LNCaP clone FGC (cell line): ENCODE results near the gene NCBP3.

Experiments used
- DNase-seq: peaks from one replicate; pipeline ENCODE4 v3.0.0-alpha.2; 2011; ENCODE audit warnings: low read depth
- H3K4me3 ChIP-seq: 2 replicates; pipeline ENCODE4 v1.5.1; 2011; ENCODE audit warnings: mild to moderate bottlenecking, low read depth, low read length, control low read depth
- TF ChIP-seq, protein P1 (sequence below): IDR thresholded peaks from 2 replicates; pipeline ENCODE4 v1.5.1; 2012; ENCODE audit warnings: mild to moderate bottlenecking; ENCODE audit not compliant: control insufficient read depth, insufficient read depth; ENCODE audit errors: extremely low read depth

Gene NCBP3

DNA sequence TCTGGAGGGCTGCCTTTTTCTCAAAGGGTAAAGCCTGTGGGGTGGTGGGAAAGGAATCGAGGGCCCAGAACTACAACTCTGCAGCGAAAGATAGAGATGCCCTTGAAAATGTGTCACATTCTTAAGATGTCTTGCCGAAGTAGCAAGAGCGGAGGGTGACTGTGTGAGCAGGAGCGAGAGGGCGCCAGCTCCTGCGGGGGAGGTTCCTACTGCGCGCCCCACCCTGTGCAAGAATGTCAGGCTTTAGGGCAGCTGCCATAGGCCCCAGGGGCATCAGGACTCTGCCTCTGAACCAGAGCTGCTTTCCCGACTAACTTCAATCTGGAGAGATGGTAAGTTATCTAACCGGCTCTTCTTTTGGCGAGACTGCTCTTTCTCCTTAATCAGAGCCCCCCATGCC is 33.3 kb downstream of the NCBP3 start:
- DNase-seq: no peak
- TF ChIP-seq, protein P1, sequence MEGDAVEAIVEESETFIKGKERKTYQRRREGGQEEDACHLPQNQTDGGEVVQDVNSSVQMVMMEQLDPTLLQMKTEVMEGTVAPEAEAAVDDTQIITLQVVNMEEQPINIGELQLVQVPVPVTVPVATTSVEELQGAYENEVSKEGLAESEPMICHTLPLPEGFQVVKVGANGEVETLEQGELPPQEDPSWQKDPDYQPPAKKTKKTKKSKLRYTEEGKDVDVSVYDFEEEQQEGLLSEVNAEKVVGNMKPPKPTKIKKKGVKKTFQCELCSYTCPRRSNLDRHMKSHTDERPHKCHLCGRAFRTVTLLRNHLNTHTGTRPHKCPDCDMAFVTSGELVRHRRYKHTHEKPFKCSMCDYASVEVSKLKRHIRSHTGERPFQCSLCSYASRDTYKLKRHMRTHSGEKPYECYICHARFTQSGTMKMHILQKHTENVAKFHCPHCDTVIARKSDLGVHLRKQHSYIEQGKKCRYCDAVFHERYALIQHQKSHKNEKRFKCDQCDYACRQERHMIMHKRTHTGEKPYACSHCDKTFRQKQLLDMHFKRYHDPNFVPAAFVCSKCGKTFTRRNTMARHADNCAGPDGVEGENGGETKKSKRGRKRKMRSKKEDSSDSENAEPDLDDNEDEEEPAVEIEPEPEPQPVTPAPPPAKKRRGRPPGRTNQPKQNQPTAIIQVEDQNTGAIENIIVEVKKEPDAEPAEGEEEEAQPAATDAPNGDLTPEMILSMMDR: no peak
- H3K4me3 ChIP-seq: no peak overlapping the region

DNA sequence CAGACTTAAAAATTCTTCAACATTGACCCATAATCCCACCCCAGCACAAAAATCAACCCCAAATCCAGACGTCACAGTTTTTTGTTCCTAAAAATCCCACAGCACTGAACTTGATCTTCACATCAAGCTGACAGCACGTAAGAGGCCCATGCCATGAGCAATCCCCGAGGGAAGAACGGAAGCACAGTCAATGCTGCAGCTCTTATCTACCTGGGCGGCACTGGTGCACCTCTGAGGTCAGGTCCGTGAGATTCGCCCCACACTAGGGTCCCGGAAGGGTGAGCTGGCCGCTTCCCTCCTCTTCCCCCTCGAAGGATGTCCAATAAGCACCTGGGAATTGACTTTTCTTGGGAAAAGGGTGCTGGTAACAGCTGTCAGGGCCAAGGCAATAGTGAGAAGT is 33.8 kb downstream of the NCBP3 start:
- TF ChIP-seq, protein P1: no peak
- DNase-seq: no peak
- no peak overlapping the region for H3K4me3 ChIP-seq

DNA sequence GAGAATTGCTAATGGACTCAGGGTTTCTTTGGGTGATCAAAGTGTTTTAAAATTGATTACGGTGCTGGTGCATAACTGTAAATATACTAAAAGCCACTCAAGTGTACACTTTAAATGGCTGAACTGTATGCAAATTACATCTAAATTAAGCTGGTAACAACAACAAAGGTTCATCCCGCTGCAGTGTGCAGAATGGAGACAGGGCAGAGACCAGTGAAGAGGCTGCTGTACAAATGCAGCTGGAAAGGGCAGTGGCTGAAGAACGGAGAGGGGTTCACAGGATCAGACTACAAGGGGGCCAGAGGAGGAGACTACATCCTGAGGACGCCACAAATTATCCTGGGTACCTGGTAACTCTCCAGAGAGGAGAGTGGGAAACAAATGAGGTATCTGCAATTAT is 36.0 kb downstream of the NCBP3 start:
- no peak overlapping the region for H3K4me3 ChIP-seq
- TF ChIP-seq, protein P1: no peak
- DNase-seq: no peak

DNA sequence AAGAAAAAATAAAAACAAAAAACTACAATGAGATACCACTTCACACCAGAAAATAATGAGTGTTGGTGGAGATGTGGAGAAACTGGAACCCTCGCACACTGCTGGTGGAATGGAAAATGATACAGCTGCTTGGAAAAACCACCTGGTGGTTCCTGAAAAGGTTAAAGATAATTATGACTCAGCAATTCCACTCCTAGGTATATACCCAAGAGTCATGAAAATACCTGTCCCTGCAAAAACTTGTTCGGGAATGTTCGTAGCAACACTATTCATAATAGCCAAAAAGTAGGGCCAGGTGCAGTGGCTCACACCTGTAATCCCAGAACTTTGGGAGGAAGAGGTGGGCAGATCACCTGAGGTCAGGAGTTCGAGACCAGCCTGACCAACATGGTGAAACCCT is 36.9 kb downstream of the NCBP3 start:
- TF ChIP-seq, protein P1: no peak
- no peak for DNase-seq
- H3K4me3 ChIP-seq: no peak overlapping the region

DNA sequence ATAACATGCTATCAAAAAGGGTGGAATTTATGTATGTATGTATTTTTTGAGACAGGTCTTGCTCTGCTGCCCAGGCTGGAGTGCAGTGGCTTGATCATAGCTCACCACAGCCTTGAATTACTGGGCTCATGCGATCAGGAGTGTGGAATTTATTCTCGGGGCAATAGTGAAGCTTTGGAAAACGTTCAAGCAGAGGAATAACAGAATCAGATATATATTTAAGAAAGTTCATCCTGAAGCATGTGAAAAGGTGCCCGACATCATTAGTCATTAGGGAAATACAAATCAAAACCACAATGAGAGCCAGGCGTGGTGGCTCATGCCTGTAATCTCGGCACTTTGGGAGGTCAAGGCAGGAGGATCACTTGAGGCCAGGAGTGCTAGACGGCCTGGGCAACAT is 37.3 kb downstream of the NCBP3 start:
- TF ChIP-seq, protein P1: no peak
- no peak for DNase-seq
- no peak overlapping the region for H3K4me3 ChIP-seq

DNA sequence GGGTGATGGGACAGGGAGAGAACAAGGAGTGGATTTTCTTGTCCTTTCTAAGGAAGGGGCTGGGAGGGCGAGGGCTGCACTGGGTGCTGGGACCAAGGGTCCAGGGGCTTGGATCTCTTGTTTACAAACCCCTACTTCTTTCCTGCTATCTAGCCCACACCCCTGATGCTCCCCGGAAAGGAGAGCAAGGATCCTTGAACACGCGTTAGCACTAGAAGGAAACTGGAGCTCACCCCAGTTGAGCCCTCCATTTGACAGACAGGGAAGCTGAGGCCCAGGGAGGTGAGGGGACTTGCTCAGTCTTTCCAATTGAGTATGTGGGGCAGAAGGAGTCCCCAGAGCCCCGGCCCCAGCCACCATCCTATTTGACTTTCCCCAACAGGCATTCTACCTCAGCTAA is 40.5 kb downstream of the NCBP3 start:
- no peak overlapping the region for H3K4me3 ChIP-seq
- TF ChIP-seq, protein P1: no peak

DNA sequence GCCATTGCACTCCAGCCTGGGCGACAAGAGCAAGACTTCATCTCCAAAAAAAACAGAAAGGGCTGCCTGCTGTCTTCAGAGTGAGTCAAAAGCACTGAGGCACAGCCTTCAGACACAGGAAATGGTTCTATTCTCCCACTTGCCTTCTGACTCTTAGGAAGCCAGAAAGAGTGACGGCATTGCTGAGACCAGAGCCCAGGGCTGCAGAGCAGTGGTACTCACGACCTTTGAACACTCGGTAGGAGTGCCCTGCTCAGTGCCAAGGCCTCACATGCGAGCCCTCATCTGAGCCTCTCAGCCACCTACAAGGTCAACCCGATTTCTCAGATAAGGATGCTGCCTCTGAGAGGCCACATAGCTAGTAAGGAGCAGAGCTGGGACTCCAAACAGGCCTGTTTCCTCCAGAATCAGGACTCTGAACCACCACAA is 41.5 kb downstream of the NCBP3 start:
- no peak for DNase-seq
- TF ChIP-seq, protein P1: no peak

More for the DNA sequence above, 40.5 kb downstream of the NCBP3 start:
- DNase-seq: no peak

More for the DNA sequence above, 41.5 kb downstream of the NCBP3 start:
- no peak overlapping the region for H3K4me3 ChIP-seq
